UCSD-AML1 (cell line): ENCODE results near the gene ZNF597.
A peak's percentile ranks its signal among the peaks of the same experiment; 100 is the strongest.
"Not testable (repeated sequence)": the region's sequence is repeated elsewhere in the genome, so short reads cannot be mapped to it uniquely, and the experiment has no call there.

Source experiments
- DNase-seq: peaks from one replicate; lab custom pipeline; 2025; ENCODE audit not compliant: unreplicated experiment; lab: John Stamatoyannopoulos, UW

Gene ZNF597

DNA sequence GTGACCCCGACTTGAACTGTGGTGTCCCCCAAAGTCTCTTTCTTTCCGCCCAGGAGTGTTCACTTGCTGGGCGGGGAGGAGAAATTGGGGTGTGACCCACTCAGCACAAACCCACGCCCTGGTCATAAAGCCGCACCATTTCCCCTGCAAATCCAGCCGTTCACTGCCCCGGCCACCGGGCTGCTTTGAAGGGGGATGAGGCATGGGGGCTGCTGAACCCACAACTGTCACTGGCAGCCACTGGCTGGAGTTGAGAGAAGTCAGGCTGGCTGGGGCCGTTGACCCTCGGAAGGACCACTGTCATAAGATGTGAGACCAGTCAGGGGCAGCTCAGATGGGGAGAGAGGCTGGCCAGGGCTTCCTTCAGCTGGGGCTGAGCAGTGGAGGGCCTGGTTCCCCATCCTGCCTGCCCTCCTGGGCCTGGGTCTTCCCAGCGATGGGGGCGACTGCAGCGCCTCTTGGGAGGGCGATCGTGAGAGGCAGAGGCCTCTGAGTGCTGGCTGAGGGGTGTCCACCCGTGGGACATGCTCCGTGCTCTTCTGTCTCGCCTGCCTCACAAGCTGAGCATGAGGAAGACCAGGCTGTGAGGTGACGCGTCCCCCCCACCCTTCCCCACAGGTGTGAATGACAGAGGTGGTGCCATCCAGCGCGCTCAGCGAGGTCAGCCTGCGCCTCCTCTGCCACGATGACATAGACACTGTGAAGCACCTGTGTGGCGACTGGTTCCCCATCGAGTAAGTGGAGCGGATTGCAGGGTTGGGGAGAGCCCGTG lies 32.5 kb upstream of the ZNF597 start:
- no peak for DNase-seq

DNA sequence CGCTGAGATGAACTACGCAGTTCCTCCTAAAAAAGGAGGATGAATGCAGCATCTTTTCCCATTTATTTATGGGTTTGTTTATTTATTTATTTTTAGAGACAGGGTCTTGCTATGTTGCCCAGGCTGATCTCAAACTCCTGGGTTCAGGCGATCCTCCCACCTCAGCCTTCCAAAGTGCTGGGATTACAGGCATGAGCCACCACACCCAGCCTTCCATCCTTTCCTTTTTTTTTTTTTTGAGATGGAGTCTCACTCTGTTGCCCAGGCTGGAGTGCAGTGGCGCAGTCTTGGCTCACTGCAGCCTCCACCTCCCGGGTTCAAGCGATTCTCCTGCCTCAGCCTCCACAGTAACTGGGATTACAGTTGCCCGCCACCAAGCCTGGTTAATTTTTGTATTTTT lies 31.6 kb upstream of the ZNF597 start:
- DNase-seq = not testable (repeated sequence)

DNA sequence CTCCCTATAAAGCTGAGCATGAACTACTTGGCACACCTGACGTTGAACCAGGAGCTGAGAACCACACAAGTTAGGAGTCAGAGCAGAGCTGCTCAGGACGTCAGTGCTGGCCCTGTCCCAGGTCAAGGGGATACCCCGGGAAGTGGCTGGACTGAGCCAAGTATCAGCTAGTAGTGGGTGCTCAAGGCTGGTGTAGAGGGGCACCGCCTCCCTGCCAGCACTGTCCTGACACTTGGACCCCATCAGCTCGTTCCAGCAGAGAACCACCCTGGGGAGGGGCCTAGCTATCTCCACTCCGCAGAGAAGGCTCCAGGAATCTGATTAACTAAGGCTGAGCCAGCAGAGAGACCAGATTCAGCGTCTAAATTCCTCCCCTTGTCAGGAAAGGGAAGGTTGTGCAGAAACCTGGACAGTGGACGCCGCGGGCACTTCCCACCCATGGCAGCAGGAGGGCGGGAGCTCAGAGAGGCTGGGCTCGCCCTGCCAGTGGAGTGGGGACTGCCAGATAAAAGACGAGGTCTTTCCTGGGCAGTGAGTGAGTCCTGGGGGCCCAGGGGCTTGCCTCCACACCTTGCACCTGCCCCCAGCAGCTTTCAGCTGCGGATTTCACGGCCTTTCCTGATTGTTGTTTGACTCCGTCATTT lies 31.0 kb upstream of the ZNF597 start:
- no peak for DNase-seq

DNA sequence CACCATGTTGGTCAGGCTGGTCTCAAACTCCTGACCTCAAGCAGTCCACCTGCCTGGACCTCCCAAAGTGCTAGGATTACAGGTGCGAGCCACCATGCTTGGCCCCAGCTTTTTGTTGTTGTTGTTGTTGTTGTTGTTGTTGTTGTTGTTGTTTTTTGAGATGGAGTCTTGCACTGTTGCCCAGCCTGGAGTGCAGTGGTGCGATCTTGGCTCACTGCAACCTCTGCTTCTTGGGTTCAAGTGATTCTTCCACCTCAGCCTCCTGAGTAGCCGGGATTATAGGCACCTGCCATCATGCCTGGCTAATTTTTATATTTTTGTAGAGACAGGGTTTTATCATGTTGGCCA lies 30.3 kb upstream of the ZNF597 start:
- DNase-seq = not testable (repeated sequence)

DNA sequence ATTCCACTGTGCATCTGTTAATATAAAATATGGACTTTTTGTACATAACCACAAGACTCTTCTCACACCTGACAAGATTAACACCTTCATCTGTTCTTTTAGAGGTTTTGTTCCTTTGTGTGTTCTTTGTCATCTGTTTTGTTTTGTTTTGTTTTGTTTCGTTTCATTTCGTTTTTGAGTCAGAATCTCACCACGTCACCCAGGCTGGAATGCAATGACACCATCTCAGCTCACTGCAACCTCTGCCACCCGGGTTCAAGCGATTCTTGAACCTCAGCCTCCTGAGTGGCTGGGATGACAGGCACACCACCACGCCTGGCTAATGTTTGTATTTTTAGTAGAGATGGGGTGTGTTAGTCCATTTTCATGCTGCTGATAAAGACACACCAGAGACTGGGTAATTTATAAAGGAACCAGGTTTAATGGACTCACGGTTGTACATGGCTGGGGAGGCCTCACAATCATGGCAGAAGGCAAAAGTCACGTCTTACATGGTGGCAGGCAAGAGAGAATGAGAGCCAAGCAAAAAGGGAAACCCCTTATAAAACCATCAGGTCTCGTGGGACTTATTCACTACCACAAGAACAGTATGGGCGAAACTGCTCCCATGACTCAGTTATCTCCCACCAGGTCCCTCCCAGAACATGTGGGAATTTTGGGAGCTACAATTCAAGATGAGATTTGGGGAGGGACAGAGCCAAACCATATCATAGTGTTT lies 29.7 kb upstream of the ZNF597 start:
- no peak for DNase-seq

DNA sequence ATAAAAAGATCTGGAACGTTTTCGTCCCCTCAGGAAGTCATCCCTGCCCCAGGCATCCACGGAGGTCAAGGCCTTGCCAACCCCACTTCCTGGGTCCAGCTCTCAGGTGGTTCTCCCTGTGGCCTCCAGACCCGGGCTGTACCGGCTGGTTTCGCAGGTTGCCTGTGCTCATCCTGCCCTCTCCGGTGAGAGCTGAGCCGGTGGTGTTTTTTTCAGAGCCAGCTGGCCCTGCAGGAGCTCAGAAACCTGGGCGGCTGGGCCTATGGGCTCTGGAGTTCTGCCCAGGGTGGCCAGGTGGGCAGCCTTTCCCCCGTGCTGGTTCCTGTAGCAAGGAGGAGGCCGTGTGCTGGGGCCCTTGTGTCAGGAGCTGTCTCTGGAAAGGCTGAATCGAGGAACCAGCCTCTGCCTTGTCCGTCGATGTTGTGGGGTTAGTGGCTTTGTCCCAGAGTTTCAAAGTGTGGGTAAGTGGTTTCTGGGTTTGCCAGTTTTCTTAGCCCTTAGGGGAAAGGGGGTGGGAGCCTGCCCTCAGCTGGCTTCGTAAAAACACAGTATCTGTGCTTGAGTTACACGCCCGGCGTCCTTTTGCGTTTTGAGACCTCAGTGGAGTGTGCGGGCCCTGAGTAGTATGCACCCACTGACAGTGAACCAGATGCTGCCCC lies 28.3 kb upstream of the ZNF597 start:
- no peak for DNase-seq

DNA sequence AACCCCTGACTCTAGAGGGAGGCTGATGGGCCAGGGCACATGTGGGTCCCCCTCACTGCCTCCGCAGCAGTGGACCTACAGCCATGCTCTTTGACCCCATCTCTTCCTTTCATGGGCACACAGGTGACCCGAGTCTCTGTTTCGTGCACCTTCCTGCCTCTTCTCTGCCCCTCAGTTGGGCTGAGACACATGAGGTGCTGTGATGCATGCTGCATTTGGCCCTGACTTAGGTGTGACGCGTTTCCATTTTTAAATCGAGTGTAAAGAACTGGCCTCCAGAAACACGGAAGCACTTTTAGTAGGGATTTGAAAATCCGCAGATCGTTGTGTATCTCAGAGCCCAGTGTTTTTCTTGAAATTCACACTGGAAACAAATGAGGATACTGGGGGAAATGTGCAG lies 27.4 kb upstream of the ZNF597 start:
- no peak for DNase-seq

DNA sequence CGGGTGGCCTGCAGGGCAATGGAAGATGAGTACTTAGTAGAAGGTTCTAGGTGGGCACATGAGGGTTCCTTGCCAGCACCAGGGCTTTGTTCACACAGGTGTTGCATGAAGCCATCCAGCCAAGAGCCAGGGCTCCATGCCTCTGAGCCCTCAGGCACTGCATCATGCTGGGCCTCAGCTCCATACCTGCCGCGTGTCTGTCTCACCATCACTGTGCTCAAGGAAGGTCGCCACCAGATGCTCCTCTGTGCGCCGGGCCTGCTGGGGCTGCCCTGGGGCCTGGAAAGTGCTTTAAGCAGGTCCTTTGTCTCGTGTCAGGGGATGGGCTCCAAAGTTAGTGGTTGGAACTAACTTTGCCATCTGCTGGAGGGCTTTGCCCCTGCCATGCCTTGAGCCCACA lies 26.4 kb upstream of the ZNF597 start:
- no peak for DNase-seq

DNA sequence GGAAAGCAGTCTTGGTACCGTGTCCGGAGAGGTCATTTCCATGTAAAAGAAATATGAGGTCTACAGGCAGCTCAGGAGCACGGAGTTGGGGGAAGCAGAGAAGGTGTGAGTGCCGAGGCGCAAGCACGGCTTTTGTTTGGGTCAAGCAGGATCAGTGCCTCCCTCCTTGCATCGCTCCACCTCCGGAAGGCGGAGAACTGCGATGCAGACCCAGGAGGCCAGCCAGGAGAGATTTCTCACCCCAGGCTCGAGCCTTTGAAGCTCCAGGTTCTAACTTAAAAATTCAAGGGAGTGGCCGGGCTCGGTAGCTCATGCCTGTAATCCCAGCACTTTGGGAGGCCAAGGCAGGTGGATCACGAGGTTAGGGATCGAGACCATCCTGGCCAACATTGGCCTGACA lies 25.2 kb upstream of the ZNF597 start:
- no peak for DNase-seq

DNA sequence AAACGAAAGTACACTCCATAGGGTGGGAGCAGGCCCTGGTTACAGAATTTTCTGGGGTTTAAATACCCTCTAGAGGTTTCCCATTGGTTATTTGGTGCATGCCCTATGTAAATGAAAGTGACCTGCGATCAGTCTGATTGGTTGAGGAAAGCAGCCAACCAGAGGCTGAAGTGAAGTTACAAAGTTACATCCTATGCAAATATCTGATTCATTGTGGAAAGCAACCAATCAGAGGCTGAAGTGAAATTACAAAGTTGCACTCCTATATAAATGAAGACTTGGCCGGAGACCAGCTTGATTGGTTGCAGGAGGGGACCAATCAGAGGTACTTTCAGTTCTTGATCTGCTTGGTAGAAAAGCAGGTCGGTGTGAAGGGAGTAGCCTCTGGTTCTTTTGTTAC lies 24.6 kb upstream of the ZNF597 start:
- no peak for DNase-seq

DNA sequence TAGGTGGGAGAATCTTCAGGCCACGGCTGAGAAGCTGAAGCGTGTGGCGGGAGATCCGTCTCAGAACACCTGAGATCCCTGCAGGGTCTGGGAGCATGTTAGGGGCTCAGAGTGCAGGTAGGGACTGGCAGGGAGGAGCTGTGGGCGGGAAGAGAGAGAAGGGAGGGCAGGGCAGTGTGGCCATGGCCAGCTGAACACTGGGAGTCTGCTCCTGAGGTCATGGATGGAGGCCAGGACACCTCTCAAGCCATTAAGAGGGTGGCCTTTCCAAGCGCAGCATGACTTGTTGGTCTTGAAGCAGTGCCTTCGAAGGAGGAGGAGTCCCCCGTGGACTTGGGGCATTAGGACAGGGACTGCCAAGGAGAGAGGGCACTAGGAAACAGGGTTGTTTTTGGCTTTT lies 23.9 kb upstream of the ZNF597 start:
- DNase-seq = no peak

DNA sequence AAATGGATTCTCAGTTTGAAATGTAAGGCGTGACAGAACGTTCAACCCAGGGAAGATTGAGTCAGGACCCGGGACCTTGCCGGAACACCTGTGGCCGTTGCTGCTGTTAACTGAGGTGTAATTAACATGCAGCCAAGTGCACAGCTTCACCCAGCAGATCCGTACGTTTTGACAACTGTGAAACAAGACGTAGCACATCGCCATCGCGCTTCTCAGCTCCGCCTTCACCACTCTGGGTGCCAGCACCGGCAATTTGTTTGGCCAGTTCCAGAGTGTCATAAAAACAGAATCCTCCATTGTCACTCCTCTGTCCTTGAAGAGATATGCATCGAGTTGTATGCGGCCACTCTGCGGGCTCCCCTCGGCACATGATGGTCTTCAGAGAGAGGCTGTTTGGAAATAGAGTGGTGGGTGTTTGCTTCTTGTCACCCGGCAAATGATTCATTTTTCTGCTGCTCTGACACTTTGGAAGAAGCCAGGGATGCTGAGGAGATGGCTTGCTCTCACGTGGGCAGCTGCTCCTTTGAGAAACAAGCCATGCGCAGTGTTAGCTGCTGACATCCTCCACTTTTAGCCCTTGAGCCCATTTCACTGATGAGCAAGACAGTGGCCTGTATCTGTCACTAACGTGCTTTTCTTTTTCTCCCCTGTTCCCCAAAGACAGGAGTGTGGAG lies 22.7 kb upstream of the ZNF597 start:
- no peak for DNase-seq

DNA sequence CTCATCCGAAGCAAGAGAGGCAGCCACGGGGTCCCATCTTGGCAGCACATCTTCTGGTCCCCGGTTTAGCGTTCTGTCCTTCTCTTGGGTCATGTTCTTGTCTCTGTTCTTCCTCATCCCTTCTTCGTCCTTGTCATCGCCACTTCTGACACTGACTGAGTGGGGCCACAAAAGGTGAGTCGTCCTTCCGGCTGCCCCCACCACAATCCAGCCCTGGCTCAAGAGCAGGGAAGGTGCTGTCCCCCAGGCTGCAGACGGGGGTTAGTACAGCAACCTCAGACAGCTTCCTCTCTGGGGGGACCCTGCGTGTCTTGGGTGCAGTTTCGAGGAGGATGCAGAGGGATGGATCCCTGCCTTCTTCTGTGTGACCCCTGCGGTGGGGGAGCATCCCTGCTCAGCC lies 22.0 kb upstream of the ZNF597 start:
- no peak for DNase-seq

DNA sequence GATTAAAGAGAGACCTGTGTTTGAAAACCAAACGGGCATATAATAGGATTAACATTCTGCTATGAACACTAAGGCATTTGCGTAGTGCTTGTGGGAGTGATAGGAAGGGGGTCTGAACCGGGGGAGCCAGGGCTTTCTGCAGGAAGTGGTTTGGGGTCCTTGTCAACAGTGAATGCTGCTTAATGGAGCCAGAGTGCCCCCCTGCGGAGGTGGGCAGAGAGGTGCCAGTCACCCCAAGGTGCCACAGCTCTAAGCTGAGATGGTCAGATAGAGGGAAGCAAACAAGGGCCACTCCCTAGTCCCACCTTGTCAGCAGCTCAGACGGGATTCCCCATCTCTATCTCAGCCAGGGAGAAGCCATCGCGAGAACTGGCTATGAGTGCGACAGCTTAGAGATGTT lies 17.8 kb upstream of the ZNF597 start:
- DNase-seq = peak; percentile 64

DNA sequence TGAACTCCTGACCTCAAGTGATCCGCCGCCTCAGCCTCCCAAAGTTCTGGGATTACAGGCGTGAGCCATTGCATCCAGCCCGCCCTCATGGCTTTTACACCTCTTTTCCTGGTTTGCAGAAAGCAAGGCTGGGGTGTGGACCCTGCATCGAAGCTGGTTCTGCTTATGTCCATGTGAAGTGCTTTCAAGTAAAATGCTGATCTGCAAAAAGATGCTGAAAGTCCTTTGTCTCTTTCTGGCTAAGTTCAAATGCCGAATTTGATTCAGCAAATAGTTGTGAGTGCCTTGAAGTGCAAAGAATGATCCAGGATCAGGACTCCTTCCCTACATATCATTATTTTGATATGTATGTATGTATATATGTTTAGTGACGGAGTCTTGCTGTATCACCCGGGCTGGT lies 17.3 kb upstream of the ZNF597 start:
- DNase-seq = no peak

DNA sequence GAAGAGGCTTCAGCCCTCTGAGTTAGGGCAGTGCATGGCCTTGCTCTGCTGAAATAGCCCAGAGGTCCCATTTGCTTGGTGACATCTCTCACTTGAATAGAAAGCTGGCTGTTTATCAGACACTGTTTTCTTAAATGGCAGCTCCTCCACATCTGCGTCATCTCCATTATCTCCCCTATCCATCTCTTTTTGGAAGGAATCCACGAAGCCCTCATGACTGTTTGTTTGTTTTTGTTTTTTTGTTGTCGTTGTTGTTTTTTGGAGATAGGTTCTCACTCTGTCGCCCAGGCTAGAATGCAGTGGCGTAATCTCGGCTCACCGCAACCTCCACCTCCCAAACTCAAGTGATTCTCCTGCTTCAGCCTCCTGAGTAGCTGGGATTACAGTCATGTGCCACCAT lies 16.8 kb upstream of the ZNF597 start:
- DNase-seq = no peak

DNA sequence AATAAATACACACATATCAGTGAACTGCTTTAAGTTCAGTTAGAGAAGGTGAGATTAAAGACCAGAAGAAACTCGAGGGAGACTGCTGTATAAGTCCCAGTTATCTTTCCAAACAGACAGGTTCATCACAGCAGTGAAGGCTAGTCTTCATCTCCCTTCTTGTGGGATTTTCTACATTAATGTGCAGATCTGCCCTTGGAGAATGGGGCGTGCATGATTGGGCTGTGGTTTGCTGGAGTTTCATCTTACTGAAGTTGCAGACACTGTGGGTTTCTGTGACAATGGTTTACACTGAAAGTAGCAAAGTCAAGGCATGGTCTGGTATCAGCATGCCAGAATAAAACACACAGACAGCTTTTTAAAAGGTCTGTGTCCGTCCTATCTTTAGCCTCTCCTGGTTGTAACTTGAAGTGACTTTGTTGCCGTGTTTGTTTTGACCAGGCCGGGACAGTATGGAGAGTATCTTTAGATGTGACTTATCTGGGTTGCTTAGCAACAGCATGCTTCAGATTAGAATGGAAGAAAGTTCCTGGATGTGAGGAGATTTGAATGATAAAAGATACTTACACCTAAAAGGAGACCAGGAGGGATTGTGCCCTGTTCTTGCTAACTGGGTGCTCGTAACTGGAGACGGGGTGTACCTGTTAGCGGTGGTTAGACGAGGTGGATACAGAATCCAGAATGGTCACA lies 16.2 kb upstream of the ZNF597 start:
- DNase-seq = no peak

DNA sequence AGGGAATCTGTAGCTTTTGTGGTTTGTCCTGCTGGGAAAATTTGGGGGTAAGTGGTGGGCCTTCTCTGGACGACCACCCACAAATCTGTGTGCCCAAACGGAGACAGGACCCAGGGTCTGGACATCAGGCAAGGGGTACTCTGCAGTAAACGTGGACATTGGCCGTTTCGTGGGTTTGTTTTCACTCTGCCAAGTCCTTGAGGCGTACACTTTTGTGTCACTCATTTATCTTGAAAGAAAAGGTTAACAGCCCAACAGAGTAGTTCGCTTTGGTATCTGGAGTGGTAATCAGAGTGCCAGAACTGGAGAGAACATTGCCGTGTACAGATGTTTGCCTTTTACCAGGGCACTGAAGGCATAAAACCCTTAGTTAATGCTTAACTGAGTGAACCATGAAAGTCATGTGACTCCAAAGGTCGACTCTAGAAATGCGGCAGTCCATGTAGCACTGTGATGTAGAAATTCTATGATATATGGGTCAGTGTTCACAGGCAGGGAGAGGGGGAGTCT lies 15.6 kb upstream of the ZNF597 start:
- DNase-seq = no peak

DNA sequence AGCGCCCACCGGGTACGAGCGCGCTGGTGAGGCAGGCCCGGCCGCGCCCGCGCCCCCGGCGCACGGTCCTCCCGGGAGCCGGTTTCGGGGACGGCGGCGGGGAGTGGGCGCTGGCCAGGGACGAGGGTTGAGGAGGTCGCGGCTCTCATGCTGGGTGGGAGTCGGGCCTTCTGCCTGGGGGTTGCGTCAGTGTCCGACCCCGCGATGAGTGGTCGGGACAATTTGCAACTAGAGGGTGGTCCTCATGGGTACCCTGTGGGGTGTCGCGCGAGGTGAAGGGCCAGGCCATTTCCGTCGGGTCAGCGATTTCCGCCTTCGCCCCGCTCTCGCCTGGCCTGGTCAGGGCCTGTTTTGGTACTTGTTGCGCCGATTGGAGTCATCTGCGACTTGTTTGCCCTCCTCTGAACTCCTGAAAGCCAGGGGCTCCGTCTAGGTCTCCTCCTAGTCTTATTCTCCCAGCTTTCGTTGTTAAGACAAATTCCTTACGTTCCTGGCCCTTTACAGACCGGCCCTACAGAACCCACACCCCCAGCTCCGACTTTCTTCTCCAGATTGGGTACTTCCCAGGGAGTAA lies 15.1 kb upstream of the ZNF597 start:
- peak; percentile 31 for DNase-seq
